IPS DF 4.7 (cell line): Measurements from ENCODE around the gene TAF12.
"Not testable (repeated sequence)": the region's sequence is repeated elsewhere in the genome, so short reads cannot be mapped to it uniquely, and the experiment has no call there.

Experiments
- DNase-seq: peaks from one replicate; pipeline ENCODE4 v3.0.0-alpha.2; 2013; ENCODE audit warnings: low spot score; ENCODE audit errors: extremely low read depth

TAF12 gene

DNA sequence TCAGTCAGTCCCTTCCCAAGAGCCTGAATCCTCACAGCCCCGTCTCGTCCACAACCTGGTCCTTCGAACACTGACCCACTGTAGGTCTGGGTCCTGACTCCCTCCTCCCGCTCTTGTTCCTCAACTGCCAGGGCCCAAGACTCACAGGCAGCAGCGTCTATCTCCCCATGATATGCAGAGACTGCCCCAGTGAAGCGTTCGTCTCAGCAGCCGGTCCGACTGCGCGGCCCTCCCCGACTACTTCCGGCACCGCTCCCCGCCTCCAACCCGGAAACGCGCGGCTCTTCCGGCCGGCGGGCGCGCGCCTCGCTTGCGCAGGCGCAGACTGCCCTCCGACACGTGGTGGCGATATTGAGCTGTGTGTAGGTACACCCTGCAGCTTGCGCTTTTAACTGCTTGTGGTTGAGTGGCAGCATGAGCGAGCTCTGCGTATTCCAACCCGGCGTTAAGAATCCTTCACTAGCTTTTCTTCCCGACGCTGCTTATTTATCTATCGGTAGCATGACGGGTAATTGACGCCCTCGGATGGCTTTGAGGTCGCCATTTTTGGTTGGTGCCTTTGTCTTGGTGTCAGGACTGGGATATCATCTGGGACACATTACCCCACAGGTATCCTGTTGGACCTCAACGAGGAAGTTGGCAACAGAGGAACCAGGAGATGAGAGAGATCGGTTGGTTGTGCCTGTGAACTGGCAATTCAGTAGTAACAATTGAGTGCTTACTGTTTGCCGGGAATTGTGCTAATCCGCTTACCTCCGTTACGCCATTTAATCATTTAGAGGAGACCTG is at the start of gene TAF12:
TAF12 (minus strand) TSS at position 221 of the 789 bp plus-strand sequence. CDS start 20,986 bp downstream, outside the sequence.
- DNase-seq, result no peak

DNA sequence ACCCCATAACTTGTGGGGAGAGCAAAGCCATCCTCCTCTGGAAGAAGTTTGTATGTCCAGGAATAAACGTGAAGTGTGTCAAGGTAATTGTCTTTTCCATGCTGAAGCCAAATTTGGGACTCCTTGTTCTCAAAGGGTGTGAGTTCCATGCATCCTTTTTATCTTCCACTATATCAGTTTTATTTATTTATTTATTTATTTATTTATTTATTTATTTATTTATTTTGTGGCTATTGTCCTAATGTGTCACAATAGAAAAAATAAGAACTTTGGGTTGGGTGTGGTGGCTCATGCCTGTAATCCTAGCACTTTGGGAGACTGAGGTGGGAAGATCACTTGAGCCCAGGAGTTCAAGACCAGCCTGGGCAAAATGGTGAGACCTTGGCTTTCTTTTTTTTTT is 48.8 kb upstream of the TAF12 start:
- DNase-seq, result not testable (repeated sequence)

DNA sequence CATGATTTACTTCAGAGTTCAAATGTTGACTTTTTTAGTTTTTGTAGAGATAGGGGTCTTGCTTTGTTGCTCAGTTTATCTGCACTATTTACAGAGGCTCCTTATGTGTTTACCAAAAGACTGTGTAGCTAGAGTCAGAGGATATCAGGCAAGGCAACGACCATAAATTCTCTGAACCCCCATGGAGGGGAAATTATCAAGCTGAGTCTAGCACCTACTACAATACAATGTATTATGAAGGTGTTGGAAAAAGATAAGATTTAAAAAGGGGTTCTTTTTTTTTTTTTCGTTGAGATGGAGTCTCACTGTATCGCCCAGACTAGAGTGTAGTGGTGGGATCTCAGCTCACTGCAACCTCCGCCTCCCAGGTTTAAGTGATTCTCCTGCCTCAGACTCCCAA is 42.1 kb upstream of the TAF12 start:
- no peak for DNase-seq

DNA sequence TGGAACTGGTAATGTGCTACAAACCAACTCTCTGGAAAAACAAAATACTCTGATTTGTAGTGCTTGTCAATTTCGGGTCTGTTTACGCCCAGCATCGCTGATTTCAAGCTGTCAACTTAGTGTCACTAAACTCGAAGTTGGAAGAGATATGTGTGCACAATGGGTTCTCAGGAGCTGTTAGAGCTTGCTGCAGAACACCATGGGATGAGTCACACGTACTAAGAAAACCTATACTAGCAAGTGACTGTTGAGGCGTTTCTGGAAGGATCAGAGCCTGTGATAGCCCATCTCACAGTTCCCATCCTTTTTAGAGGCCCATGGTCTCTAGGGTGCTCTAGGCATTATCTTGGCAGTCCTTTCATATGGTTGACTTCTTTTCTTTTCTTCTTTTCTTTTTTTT is 40.0 kb upstream of the TAF12 start:
- DNase-seq, result no peak

- no peak for DNase-seq
Observed at GRCh38 chr1:28680151-28680550, 37.3 kb upstream of the TAF12 start.

- DNase-seq, result no peak
Observed at GRCh38 chr1:28675924-28676257, 33.0 kb upstream of the TAF12 start.

- DNase-seq, result not testable (repeated sequence)
Observed at GRCh38 chr1:28672971-28673370, 30.1 kb upstream of the TAF12 start.

- DNase-seq, result no peak
Observed at GRCh38 chr1:28671254-28671780, 28.4 kb upstream of the TAF12 start.

DNA sequence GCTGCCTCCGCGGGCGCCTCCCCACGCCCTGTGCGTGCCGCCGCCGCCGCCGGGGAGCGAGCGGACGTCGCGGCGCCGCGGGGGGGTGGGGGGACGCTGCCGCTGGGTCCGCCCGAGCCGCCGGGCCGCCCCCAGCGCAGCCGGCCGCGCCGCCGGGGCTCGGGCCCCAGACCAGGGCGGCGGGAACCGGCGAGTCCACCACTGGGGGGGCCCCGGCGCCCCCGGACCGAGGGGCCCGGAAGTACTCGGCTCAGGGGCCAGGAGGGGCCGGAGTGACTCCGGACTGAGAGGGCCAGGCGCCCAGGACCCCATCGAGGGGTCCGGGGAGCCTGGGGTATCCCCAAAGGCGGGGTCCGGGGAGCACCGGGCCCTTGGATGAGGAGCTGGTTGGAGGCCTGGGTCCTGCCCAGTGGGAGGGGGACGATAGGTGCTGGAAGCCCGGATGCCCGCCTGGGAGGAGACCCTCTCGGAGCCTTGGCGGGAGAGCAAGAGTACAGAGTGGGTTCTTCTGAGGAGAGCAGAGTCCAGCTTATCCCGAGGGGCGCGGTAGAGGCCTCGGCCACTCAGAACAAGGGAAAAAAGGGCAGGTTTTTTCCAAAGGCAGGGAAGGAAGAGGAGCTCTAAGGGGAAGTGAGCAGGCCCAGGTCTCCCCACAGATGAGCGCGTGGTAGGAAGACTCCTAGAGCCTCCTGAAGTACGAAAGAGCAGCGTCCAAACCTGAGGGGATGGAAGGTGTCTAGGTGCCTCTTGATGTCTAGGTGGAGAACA is 26.3 kb upstream of the TAF12 start:
- no peak for DNase-seq

DNA sequence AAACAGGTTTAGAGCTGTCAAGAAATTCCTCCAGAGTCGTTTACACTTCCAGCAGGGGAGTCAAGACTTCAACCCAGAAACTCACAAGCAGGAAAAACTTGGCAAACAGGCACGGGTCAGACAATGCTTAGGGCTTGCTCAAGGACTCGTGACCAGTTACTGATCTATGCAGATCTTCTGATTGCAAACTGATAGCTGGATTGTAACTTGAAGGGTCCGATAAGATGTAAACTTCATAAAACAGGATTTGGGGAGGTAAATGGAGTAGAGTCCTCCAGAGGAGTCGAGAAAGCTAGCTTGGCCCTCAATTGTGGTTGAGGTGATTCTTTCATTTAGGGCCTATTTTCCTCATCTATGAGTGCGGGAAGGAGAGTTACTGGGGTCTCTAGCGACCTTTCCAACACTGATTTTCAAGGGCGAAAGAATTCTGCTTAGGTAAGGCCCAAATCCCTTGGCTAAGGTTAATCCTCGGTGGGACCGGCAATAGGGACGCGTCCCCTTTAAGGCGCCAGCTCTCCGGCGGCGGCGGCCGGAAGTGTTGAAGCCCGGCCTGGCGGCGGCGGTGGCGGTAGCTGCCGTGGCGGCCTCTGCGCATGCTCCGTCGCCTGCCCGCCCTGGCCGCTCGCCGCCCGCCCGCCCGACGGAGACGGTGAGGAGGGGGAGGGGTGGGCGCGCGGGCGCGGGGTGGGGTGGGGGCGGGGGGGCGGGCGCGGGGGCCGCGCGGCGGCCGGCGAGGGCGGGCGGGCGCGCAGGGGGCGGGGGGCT is 25.5 kb upstream of the TAF12 start, which contains the start of gene GMEB1:
GMEB1 (plus strand) TSS at position 594 of the 765 bp plus-strand sequence. CDS start 14,829 bp downstream, outside the sequence.
- DNase-seq, result no peak

- DNase-seq, result no peak
Observed at GRCh38 chr1:28666806-28667205, 23.9 kb upstream of the TAF12 start.

DNA sequence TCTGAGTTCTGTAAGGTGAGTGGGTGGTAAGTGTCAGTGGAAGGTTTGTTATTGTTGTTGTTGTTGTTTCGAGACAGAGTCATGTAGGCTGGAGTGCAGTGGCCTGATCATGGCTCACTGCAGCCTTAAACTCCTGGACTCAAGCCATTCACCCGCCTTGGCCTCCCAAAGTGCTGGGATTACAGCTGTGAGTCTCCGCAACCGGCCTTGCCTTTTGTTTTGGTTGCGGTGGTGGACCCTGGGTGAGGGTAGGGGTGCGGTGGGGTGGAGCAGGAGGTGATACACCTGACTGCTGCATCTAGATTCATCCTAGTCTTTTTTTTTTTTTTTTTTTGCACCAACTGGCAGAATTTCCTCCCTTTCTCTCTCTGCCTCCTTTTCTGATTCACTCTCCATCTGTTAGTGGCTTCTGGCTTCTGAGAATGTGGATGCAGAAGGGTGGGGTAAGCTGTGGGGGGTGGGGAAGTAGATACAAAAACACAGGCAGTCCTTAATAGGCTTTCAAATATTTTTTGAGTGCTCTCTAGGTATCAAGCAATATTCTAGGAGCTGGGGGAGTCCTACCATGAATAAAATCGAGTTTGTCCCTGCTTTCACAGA is 21.1 kb upstream of the TAF12 start:
- DNase-seq, result no peak

DNA sequence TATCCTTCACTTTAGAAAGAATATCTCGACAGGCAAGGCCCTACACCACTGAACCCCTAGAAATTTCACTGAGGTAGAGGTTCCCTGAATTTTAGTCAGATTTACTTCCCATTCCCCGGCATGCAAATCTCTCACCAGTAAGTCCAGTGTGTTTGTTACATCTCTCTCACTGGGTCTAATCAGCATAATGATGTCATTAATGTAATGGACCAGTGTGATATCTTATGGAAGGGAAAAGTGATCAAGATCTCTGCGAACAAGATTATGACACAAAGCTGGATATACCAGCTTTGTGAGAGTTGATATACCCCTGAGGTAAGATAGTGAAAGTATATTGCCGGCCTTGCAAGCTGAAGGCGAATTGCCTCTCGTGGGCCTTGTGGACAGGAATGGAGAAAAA is 13.5 kb upstream of the TAF12 start:
- no peak for DNase-seq

- DNase-seq, result not testable (repeated sequence)
Observed at GRCh38 chr1:28655448-28656311, 12.8 kb upstream of the TAF12 start.

- DNase-seq, result not testable (repeated sequence)
Observed at GRCh38 chr1:28653870-28654269, 11.0 kb upstream of the TAF12 start.

- not testable (repeated sequence) for DNase-seq
Observed at GRCh38 chr1:28653063-28653462, 10.2 kb upstream of the TAF12 start.

GRCh38 chr1:28648474-28649198 is 5.8 kb upstream of the TAF12 start, which contains the start of gene RNU11:
Gene RNU11, plus strand, starts transcription at chr1:28648600.
- DNase-seq, result peak; percentile 89

GRCh38 chr1:28648008-28648473 is 5.2 kb upstream of the TAF12 start:
- DNase-seq, result no peak

GRCh38 chr1:28646040-28646439 is 3.2 kb upstream of the TAF12 start:
- DNase-seq, result no peak
